B cell (primary cell): ENCODE data around the gene RETN. TPM values are rescaled to one million over a fixed set of nuclear protein-coding genes. Genes with fewer than 3 reads are reported as not detected.

Experiments
- ATAC-seq: fragments of 200-7000 bp; cut with Tn5 transposase; one replicate; pipeline ENCODE4 v1.10.0; 2021; ENCODE audit warnings: low read depth, mild to moderate bottlenecking, moderate number of reproducible peaks, moderate library complexity
- CTCF ChIA-PET: fragments of 350-600 bp; sonication (Branson Sonifier 250); formaldehyde crosslinking; loops from one replicate; lab custom pipeline; 2021; ENCODE audit warnings: antibody characterized with exemption, inconsistent platforms; lab: Charles Lee
- POLR2A ChIA-PET: fragments of 350-600 bp; sonication (Branson Sonifier 250); formaldehyde crosslinking; loops from one replicate; lab custom pipeline; 2021; ENCODE audit warnings: antibody characterized with exemption; lab: Charles Lee
- DNase-seq: peaks from one replicate; pipeline ENCODE4 v3.0.0; 2013
- H2AFZ ChIP-seq: 2 replicates; pipeline ENCODE4 v1.6.1; 2012; ENCODE audit warnings: mild to moderate bottlenecking, low read depth, low read length; ENCODE audit not compliant: insufficient read depth, poor library complexity, severe bottlenecking
- H3K27ac ChIP-seq, 2 donors: 1 replicate in 1 of 2; 2 replicates in 1 of 2; pipeline ENCODE4 v1.5.1; 2012 to 2013; ENCODE audit warnings: low read length in 2 of 2, mild to moderate bottlenecking in 2 of 2, moderate library complexity in 1 of 2
- H3K27me3 ChIP-seq, 4 experiments: fragments of 200-600 bp in 1 of 4; sonication (generic) in 1 of 4; replicated peaks in 1 of 4; 1 replicate in 2 of 4; 2 replicates in 2 of 4; pipeline versions ENCODE4 v1.6.1 to v1.7.0; 2013 to 2016; ENCODE audit warnings: low read length in 3 of 4, mild to moderate bottlenecking in 2 of 4, mixed read lengths in 1 of 4, moderate library complexity in 1 of 4; ENCODE audit not compliant: insufficient read depth in 4 of 4, control insufficient read depth in 3 of 4; ENCODE audit errors: control extremely low read depth in 1 of 4
- H3K36me3 ChIP-seq, 2 experiments: replicated peaks in 1 of 2; 1 replicate in 1 of 2; 2 replicates in 1 of 2; pipeline versions ENCODE4 v1.6.1 to v1.7.1; 2013; ENCODE audit warnings: low read length in 1 of 2; ENCODE audit not compliant: insufficient read depth in 2 of 2, control insufficient read depth in 1 of 2; ENCODE audit errors: control extremely low read depth in 1 of 2, extremely low read depth in 1 of 2
- H3K4me1 ChIP-seq, 2 donors: fragments of 200-600 bp in 1 of 2; sonication (generic) in 1 of 2; 1 replicate in 1 of 2; 2 replicates in 1 of 2; pipeline versions ENCODE4 v1.5.1 to v1.6.1; 2013 to 2017; ENCODE audit warnings: low read length in 2 of 2; ENCODE audit not compliant: control insufficient read depth in 2 of 2, insufficient read depth in 2 of 2
- H3K4me2 ChIP-seq: replicated peaks from 2 replicates; pipeline ENCODE3; 2012; ENCODE audit warnings: mild to moderate bottlenecking, low read depth, low read length; ENCODE audit not compliant: poor library complexity, severe bottlenecking
- H3K4me3 ChIP-seq, 5 experiments: fragments of 200-600 bp in 1 of 5; sonication (generic) in 1 of 5; 1 replicate in 3 of 5; 2 replicates in 2 of 5; pipeline versions ENCODE4 v1.5.1 to v1.7.0; 2011 to 2016; ENCODE audit warnings: low read length in 4 of 5, mild to moderate bottlenecking in 4 of 5, low read depth in 2 of 5, control low read depth in 1 of 5, moderate library complexity in 1 of 5; ENCODE audit not compliant: insufficient read depth in 1 of 5; ENCODE audit errors: control extremely low read depth in 1 of 5, extremely low read depth in 1 of 5
- H3K79me2 ChIP-seq: fragments of 200-600 bp; sonication (generic); one replicate; pipeline ENCODE4 v1.6.0; 2016; ENCODE audit warnings: low read length; ENCODE audit not compliant: control insufficient read depth, insufficient read depth
- H3K9ac ChIP-seq: fragments of 200-600 bp; sonication (generic); 2 replicates; pipeline ENCODE4 v1.6.1; 2017; ENCODE audit warnings: mild to moderate bottlenecking, low read length, moderate library complexity
- H3K9me3 ChIP-seq, 3 donors: one replicate each; pipeline versions ENCODE4 v1.6.1 to v1.7.1; 2013; ENCODE audit warnings: low read length in 2 of 3; ENCODE audit not compliant: control insufficient read depth in 2 of 3, insufficient read depth in 1 of 3; ENCODE audit errors: control extremely low read depth in 1 of 3
- H4K20me1 ChIP-seq: 2 replicates; pipeline ENCODE4 v1.6.0; 2012; ENCODE audit warnings: mild to moderate bottlenecking, low read length; ENCODE audit not compliant: insufficient read depth, control insufficient read depth, poor library complexity, severe bottlenecking
- H3K27ac Mint-ChIP-seq: one replicate; pipeline ENCODE4 v1.8.0; 2021; ENCODE audit warnings: mixed read lengths
- H3K27me3 Mint-ChIP-seq: one replicate; pipeline ENCODE4 v1.8.0; 2021; ENCODE audit warnings: mixed read lengths
- H3K4me1 Mint-ChIP-seq: one replicate; pipeline ENCODE4 v1.8.0; 2021; ENCODE audit warnings: mixed read lengths
- H3K4me3 Mint-ChIP-seq: one replicate; pipeline ENCODE4 v1.8.0; 2021; ENCODE audit warnings: mixed read lengths
- H3K9me3 Mint-ChIP-seq: one replicate; pipeline ENCODE4 v1.8.0; 2022; ENCODE audit warnings: mixed read lengths; ENCODE audit not compliant: insufficient read depth
- CTCF ChIP-seq: fragments of 200-600 bp; IDR thresholded peaks from one replicate; pipeline ENCODE4 v1.8.0; 2022; ENCODE audit warnings: antibody characterized with exemption, mild to moderate bottlenecking
- EZH2 ChIP-seq: IDR thresholded peaks from 2 replicates; pipeline ENCODE4 v1.6.1; 2012; ENCODE audit warnings: borderline replicate concordance, low read depth, mild to moderate bottlenecking, moderate library complexity, low read length; ENCODE audit not compliant: insufficient read depth, poor library complexity, severe bottlenecking
- WGBS: methylation state at CpG from one replicate; pipeline ENCODE4 v1.1.5; 2013; ENCODE audit warnings: missing lambda C conversion rate; ENCODE audit not compliant: insufficient coverage; 5-methylcytosine and 5-hydroxymethylcytosine counted together
- intact Hi-C: fragments of 100-400 bp; cut with micrococcal nuclease; formaldehyde crosslinking; loops from one replicate; pipeline ENCODE4 v1.10.0; 2022
- polyA plus RNA-seq: library from polyadenylated mRNA; depleted of rRNA; stranded (reverse); fragments of >200 nt; gene quantifications from 2 replicates; pipeline ENCODE4 v1.2.3, GENCODE V29; 2012
- total RNA-seq, 2 donors: library from RNA; stranded (reverse); fragments of 120-200 nt in 1 of 2; gene quantifications; 1 replicate in 1 of 2; 2 replicates in 1 of 2; pipeline versions ENCODE4 v1.2.3 to v1.2.4, GENCODE V29; 2013 to 2022

Gene RETN
- total and polyA plus RNA-seq, 2 donors (not counting 1 experiment from before 2014, with no cell fraction given) = not detected

GRCh38 chr19:7705387-7706187 lies 36.7 kb downstream of the RETN start:
- Histone ChIP-seq H3K27me3 (no peaks in the 10 kb centered on the region), H3K4me1 (peaks cover 90 to 97% of the 10 kb centered on the region in 2 donors), H3K9ac (peak overlapping the region; percentile 41), H3K4me3 (peak overlapping the region in 4 of 5 experiments; percentile 12 to 42 (median 21)), H3K79me2 (peaks cover 70% of the 10 kb centered on the region), H3K4me2 (peak overlapping the region; percentile 71), H4K20me1 (no peaks in the 10 kb centered on the region), H3K9me3 (peaks cover 0 to 6% (median 0%) of the 10 kb centered on the region in 3 donors), H3K36me3 (no peaks in the 10 kb centered on the region), H3K27ac (peak overlapping the region; percentile 95 to 98), H2AFZ (peak overlapping the region; percentile 39)
- intact Hi-C loops = loop anchor here (1.0 to 10.0 kb wide), 2 partner anchors 13 to 361 kb away; partner anchors contain the start of gene ARHGEF18
- 4% methylated on average over 13 of the region's 24 CpGs for WGBS
- ChIA-PET POLR2A (interaction anchor here (0.7 to 1.5 kb wide), 5 partner anchors 11 to 38 kb away, joined by 3 to 9 read pairs (median 4); no protein-coding TSS in a partner anchor), CTCF (interaction anchor here (1.0 to 3.2 kb wide), 7 partner anchors 9 to 94 kb away, joined by 3 to 24 read pairs (median 4); partner anchors contain the start of gene TRAPPC5)
- Mint-ChIP-seq H3K27me3 (no peaks in the 10 kb centered on the region), H3K4me1 (peaks cover 83% of the 10 kb centered on the region), H3K9me3 (no peaks in the 10 kb centered on the region), H3K27ac (peak overlapping the region; percentile 100), H3K4me3 (peak overlapping the region; percentile 87)
- DNase-seq (peak; percentile 94), ATAC-seq (peak; percentile 45)
- no peak for TF ChIP-seq CTCF
- no peak for TF ChIP-seq EZH2
